ENCODE measurements around the gene TTI1.

The TTI1 gene

GRCh38 chr20:38049800-38050199 is 16.5 kb upstream of the TTI1 start:
- ChIA-PET CTCF (interaction anchor here (1.1 to 31.9 kb wide), 6 partner anchors 8 to 175 kb away, joined by 3 to 1143 read pairs (median 5); no protein-coding TSS in a partner anchor), POLR2A (interaction anchor here (3.0 kb wide), 1 partner anchor 16 kb away, joined by 9 read pairs; the partner anchor contains the start of genes RPRD1B and TTI1)
- no peak overlapping the region for H3K4me3 ChIP-seq (ENCODE audit: low read depth, low read length)

GRCh38 chr20:38046572-38046971 is 13.3 kb upstream of the TTI1 start:
- POLR2A ChIA-PET, result no interaction called here
- no peak for TF ChIP-seq CTCF (IDR thresholded peaks at IDR 0.05; ENCODE audit: insufficient read depth, low read length, missing control alignments)
- DNase-seq (ENCODE audit: low read depth, low spot score), result no peak
- no peak overlapping the region for H3K4me3 ChIP-seq (ENCODE audit: low read depth, low read length)
- CTCF ChIA-PET, result interaction anchor here (1.1 to 31.9 kb wide), 9 partner anchors 9 to 482 kb away, joined by 3 to 1143 read pairs (median 11); partner anchors contain the start of genes RPRD1B and TTI1

More at GRCh38 chr20:38049800-38050199, 16.5 kb upstream of the TTI1 start:
- TF ChIP-seq CTCF (IDR thresholded peaks at IDR 0.05; ENCODE audit: insufficient read depth, low read length, missing control alignments), result no peak
- DNase-seq (ENCODE audit: low read depth, low spot score), result no peak

GRCh38 chr20:38044685-38045084 is 11.4 kb upstream of the TTI1 start:
- no peak overlapping the region for H3K4me3 ChIP-seq (ENCODE audit: low read depth, low read length)
- POLR2A ChIA-PET, result interaction anchor here (1.0 to 1.5 kb wide), 2 partner anchors 8 to 11 kb away, joined by 6 to 8 read pairs; partner anchors contain the start of genes RPRD1B and TTI1
- TF ChIP-seq CTCF (IDR thresholded peaks at IDR 0.05; ENCODE audit: insufficient read depth, low read length, missing control alignments), result no peak
- no peak for DNase-seq (ENCODE audit: low read depth, low spot score)
- CTCF ChIA-PET, result interaction anchor here (0.9 to 31.9 kb wide), 8 partner anchors 9 to 480 kb away, joined by 3 to 1143 read pairs (median 7); partner anchors contain the start of genes RPRD1B and TTI1

GRCh38 chr20:38043512-38044300 is 10.4 kb upstream of the TTI1 start:
- POLR2A ChIA-PET, result interaction anchor here (1.0 to 1.5 kb wide), 2 partner anchors 9 to 10 kb away, joined by 6 to 8 read pairs; partner anchors contain the start of genes RPRD1B and TTI1
- CTCF ChIA-PET, result interaction anchor here (1.0 to 31.9 kb wide), 8 partner anchors 10 to 288 kb away, joined by 3 to 1143 read pairs (median 5); partner anchors contain the start of genes RPRD1B and TTI1
- DNase-seq (ENCODE audit: low read depth, low spot score), result no peak
- H3K4me3 ChIP-seq (ENCODE audit: low read depth, low read length), result no peak overlapping the region
- TF ChIP-seq CTCF (IDR thresholded peaks at IDR 0.05; ENCODE audit: insufficient read depth, low read length, missing control alignments), result peak; percentile 12

- no peak overlapping the region for H3K4me3 ChIP-seq (ENCODE audit: low read depth, low read length)
- no peak for TF ChIP-seq CTCF (IDR thresholded peaks at IDR 0.05; ENCODE audit: insufficient read depth, low read length, missing control alignments)
- DNase-seq (ENCODE audit: low read depth, low spot score), result no peak
- ChIA-PET CTCF (interaction anchor here (1.8 to 31.9 kb wide), 4 partner anchors 17 to 476 kb away, joined by 5 to 1143 read pairs (median 7); no protein-coding TSS in a partner anchor), POLR2A (no interaction called here)
Measured at GRCh38 chr20:38040276-38040675, 7.0 kb upstream of the TTI1 start.

- DNase-seq (ENCODE audit: low read depth, low spot score), result no peak
- ChIA-PET CTCF (interaction anchor here (1.1 to 4.2 kb wide), 4 partner anchors 8 to 185 kb away, joined by 3 to 26 read pairs (median 8); no protein-coding TSS in a partner anchor), POLR2A (no interaction called here)
- no peak overlapping the region for H3K4me3 ChIP-seq (ENCODE audit: low read depth, low read length)
- TF ChIP-seq CTCF (IDR thresholded peaks at IDR 0.05; ENCODE audit: insufficient read depth, low read length, missing control alignments), result no peak
Measured at GRCh38 chr20:38036366-38036765, 3.1 kb upstream of the TTI1 start.

All from AG04449 (cell line).